Measurements from ENCODE around the gene IGFBP4.

IGFBP4 gene

DNA sequence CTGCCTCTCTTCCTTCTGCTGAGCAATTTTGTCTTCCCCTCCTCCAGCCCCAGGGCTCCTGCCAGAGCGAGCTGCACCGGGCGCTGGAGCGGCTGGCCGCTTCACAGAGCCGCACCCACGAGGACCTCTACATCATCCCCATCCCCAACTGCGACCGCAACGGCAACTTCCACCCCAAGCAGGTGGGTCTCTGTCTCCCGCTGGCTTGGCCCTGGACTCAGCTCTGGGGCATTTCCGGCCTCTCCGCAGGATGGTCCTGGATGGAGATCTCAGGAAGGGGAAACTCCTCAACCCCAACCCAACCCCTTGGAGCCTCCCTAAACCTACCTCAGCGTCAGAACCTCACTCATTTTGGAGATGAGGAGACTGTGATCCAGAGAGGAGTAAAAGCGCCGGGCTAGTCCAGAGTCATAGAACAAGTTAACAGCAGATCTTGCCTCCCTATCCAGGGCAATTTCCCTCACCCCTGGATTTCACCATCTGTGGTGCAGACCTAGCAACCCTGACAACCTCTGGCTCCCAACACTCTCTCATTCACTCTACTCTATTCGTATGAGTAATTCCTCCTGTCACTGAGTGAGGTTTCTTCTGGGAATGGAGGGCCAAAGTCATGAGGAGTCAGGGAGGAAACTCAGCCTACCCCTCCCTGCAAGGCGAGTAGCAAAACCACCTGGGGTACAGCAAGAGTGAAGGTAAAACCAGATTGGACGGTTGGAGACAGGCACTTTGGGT is 10.8 kb downstream of the IGFBP4 start:
- Histone ChIP-seq H3K36me3 (ENCODE audit: control insufficient read depth in 4 of 4, insufficient read depth in 4 of 4, low read length in 3 of 4) (no peaks in the 10 kb centered on the region), H3K27ac (ENCODE audit: insufficient read depth in 1 of 2, low read depth in 1 of 2, low read length in 2 of 2, poor library complexity in 1 of 2, severe bottlenecking in 2 of 2) (no peak overlapping the region), H3K27me3 (replicated peaks in 2 of 5; ENCODE audit: control insufficient read depth in 4 of 5, insufficient read depth in 5 of 5, low read length in 4 of 5) (peaks cover 0 to 3% (median 0%) of the 10 kb centered on the region in 5 experiments), H3K9me3 (ENCODE audit: control extremely low read depth in 1 of 5, control insufficient read depth in 4 of 5, insufficient read depth in 2 of 5, low read depth in 1 of 5, low read length in 4 of 5) (no peaks in the 10 kb centered on the region), H3K4me3 (ENCODE audit: control insufficient read depth in 1 of 7, extremely low read depth in 1 of 7, insufficient read depth in 4 of 7, low read depth in 2 of 7, low read length in 6 of 7) (no peak overlapping the region), H3K4me1 (ENCODE audit: control extremely low read depth in 1 of 4, control insufficient read depth in 4 of 4, insufficient read depth in 4 of 4, low read length in 3 of 4) (peaks cover 0 to 7% (median under 1%) of the 10 kb centered on the region in 4 experiments)
- 96% methylated on average over 19 of the region's 19 CpGs for WGBS (ENCODE audit: insufficient coverage)
- ChIA-PET POLR2A (no interaction called here), CTCF (interaction anchor here (0.9 to 3.6 kb wide), 4 partner anchors 11 to 80 kb away, joined by 3 to 21 read pairs (median 3); no protein-coding TSS in a partner anchor)
- DNase-seq: no peak

DNA sequence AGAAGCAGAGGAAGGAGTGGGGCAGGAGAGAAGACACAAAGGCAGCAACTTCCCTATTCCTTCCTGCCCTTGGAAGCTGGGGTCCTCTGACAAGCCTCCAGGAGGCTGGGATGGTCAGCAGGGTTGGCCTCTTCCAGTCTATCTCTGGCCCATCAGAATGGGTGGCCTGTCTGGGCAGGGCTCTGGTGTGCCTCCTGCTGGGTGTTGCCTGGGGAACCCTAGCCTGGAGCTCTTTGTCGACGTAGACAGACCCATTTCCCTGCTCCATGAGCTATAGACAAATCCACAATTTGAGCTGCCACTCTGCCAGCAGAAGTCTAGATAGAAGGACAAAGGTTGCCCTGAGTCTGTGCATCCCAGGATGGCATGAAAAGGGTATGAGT is 11.4 kb downstream of the IGFBP4 start:
- ChIA-PET CTCF (interaction anchor here (1.0 to 3.6 kb wide), 9 partner anchors 7 to 86 kb away, joined by 3 to 21 read pairs (median 3); no protein-coding TSS in a partner anchor), POLR2A (no interaction called here)
- 92% methylated on average over 2 of the region's 2 CpGs for WGBS (ENCODE audit: insufficient coverage)
- Histone ChIP-seq H3K4me3 (ENCODE audit: control insufficient read depth in 1 of 7, extremely low read depth in 1 of 7, insufficient read depth in 4 of 7, low read depth in 2 of 7, low read length in 6 of 7) (no peak overlapping the region), H3K36me3 (ENCODE audit: control insufficient read depth in 4 of 4, insufficient read depth in 4 of 4, low read length in 3 of 4) (no peaks in the 10 kb centered on the region), H3K9me3 (ENCODE audit: control extremely low read depth in 1 of 5, control insufficient read depth in 4 of 5, insufficient read depth in 2 of 5, low read depth in 1 of 5, low read length in 4 of 5) (no peaks in the 10 kb centered on the region), H3K4me1 (ENCODE audit: control extremely low read depth in 1 of 4, control insufficient read depth in 4 of 4, insufficient read depth in 4 of 4, low read length in 3 of 4) (peaks cover 0 to 5% (median 0%) of the 10 kb centered on the region in 4 experiments), H3K27me3 (replicated peaks in 2 of 5; ENCODE audit: control insufficient read depth in 4 of 5, insufficient read depth in 5 of 5, low read length in 4 of 5) (peaks cover 0 to 3% (median 0%) of the 10 kb centered on the region in 5 experiments), H3K27ac (ENCODE audit: insufficient read depth in 1 of 2, low read depth in 1 of 2, low read length in 2 of 2, poor library complexity in 1 of 2, severe bottlenecking in 2 of 2) (no peak overlapping the region)
- DNase-seq: no peak

DNA sequence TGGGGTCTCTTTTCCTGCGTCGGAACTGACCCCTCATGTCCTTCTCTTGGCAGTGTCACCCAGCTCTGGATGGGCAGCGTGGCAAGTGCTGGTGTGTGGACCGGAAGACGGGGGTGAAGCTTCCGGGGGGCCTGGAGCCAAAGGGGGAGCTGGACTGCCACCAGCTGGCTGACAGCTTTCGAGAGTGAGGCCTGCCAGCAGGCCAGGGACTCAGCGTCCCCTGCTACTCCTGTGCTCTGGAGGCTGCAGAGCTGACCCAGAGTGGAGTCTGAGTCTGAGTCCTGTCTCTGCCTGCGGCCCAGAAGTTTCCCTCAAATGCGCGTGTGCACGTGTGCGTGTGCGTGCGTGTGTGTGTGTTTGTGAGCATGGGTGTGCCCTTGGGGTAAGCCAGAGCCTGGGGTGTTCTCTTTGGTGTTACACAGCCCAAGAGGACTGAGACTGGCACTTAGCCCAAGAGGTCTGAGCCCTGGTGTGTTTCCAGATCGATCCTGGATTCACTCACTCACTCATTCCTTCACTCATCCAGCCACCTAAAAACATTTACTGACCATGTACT is 13.2 kb downstream of the IGFBP4 start:
- Histone ChIP-seq H3K27me3 (replicated peaks in 2 of 5; ENCODE audit: control insufficient read depth in 4 of 5, insufficient read depth in 5 of 5, low read length in 4 of 5) (peaks cover 0 to 3% (median 0%) of the 10 kb centered on the region in 5 experiments), H3K27ac (ENCODE audit: insufficient read depth in 1 of 2, low read depth in 1 of 2, low read length in 2 of 2, poor library complexity in 1 of 2, severe bottlenecking in 2 of 2) (no peak overlapping the region), H3K9me3 (ENCODE audit: control extremely low read depth in 1 of 5, control insufficient read depth in 4 of 5, insufficient read depth in 2 of 5, low read depth in 1 of 5, low read length in 4 of 5) (no peaks in the 10 kb centered on the region), H3K36me3 (ENCODE audit: control insufficient read depth in 4 of 4, insufficient read depth in 4 of 4, low read length in 3 of 4) (no peaks in the 10 kb centered on the region), H3K4me3 (ENCODE audit: control insufficient read depth in 1 of 7, extremely low read depth in 1 of 7, insufficient read depth in 4 of 7, low read depth in 2 of 7, low read length in 6 of 7) (no peak overlapping the region), H3K4me1 (ENCODE audit: control extremely low read depth in 1 of 4, control insufficient read depth in 4 of 4, insufficient read depth in 4 of 4, low read length in 3 of 4) (no peaks in the 10 kb centered on the region)
- ChIA-PET POLR2A (interaction anchor here (1.1 kb wide), 1 partner anchor 67 kb away, joined by 3 read pairs; no protein-coding TSS in a partner anchor), CTCF (interaction anchor here (0.6 to 3.6 kb wide), 6 partner anchors 8 to 103 kb away, joined by 3 to 21 read pairs (median 5); partner anchors contain the start of gene IGFBP4)
- no peak for DNase-seq
- 100% methylated on average over 7 of the region's 16 CpGs for WGBS (ENCODE audit: insufficient coverage)

DNA sequence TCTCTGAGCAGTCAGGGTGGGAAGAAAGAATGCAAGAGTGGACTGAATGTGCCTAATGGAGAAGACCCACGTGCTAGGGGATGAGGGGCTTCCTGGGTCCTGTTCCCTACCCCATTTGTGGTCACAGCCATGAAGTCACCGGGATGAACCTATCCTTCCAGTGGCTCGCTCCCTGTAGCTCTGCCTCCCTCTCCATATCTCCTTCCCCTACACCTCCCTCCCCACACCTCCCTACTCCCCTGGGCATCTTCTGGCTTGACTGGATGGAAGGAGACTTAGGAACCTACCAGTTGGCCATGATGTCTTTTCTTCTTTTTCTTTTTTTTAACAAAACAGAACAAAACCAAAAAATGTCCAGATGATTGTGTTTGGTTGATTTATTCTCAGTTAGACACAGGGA is 14.1 kb downstream of the IGFBP4 start:
- Histone ChIP-seq H3K36me3 (ENCODE audit: control insufficient read depth in 4 of 4, insufficient read depth in 4 of 4, low read length in 3 of 4) (no peaks in the 10 kb centered on the region), H3K9me3 (ENCODE audit: control extremely low read depth in 1 of 5, control insufficient read depth in 4 of 5, insufficient read depth in 2 of 5, low read depth in 1 of 5, low read length in 4 of 5) (no peaks in the 10 kb centered on the region), H3K27ac (ENCODE audit: insufficient read depth in 1 of 2, low read depth in 1 of 2, low read length in 2 of 2, poor library complexity in 1 of 2, severe bottlenecking in 2 of 2) (no peak overlapping the region), H3K4me1 (ENCODE audit: control extremely low read depth in 1 of 4, control insufficient read depth in 4 of 4, insufficient read depth in 4 of 4, low read length in 3 of 4) (no peaks in the 10 kb centered on the region), H3K4me3 (ENCODE audit: control insufficient read depth in 1 of 7, extremely low read depth in 1 of 7, insufficient read depth in 4 of 7, low read depth in 2 of 7, low read length in 6 of 7) (no peak overlapping the region), H3K27me3 (replicated peaks in 2 of 5; ENCODE audit: control insufficient read depth in 4 of 5, insufficient read depth in 5 of 5, low read length in 4 of 5) (peaks cover 0 to 3% (median 0%) of the 10 kb centered on the region in 5 experiments)
- 100% methylated on average over 2 of the region's 3 CpGs for WGBS (ENCODE audit: insufficient coverage)
- DNase-seq: no peak
- ChIA-PET POLR2A (no interaction called here), CTCF (interaction anchor here (1.2 to 1.4 kb wide), 4 partner anchors 9 to 103 kb away, joined by 3 to 9 read pairs (median 5); no protein-coding TSS in a partner anchor)

DNA sequence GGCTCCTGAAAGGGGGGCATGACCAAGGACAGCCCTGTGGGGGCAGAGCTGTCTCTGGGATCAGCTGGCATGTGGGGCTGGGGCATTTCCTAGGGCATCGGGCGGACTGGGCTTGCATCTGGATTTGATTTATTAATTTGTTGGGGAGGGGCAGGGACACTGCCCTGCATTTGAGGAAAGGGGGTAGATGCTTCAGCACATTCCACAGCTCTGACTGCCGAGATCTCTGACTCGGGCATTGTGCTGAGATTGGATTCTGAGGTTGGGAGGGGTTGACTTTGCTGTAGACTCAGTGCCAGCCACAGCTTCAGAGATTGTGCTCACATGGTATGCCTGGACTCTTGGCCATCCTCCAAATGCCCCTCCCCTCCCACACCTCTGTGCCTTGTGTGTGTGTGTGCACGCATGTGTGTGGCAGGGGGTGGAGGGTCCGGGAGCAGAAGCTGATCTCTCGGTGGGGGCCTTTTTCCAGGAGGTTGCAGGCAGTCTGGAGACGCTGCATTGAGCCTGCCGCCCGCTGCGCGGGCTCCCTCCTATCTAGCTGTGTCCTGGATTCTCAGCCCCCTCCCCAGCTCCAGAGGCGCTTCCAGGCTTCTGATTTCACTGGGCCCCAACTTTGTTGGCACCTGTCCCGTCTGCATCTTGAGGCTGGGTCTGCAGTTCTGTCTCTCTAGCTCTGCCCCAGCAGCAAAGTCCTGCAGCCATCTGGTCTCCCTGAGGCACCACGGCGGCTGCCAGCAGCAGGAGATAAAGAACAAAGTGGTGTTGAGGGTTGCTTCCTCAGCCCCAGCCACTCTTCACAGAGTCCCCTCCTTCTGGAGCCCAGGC is 14.9 kb downstream of the IGFBP4 start:
- H3K4me1 ChIP-seq (ENCODE audit: control extremely low read depth in 1 of 4, control insufficient read depth in 4 of 4, insufficient read depth in 4 of 4, low read length in 3 of 4): no peaks in the 10 kb centered on the region
- ChIA-PET CTCF (interaction anchor here (1.2 to 1.4 kb wide), 2 partner anchors 30 to 102 kb away, joined by 3 read pairs; no protein-coding TSS in a partner anchor), POLR2A (no interaction called here)
- peaks cover 0 to 3% (median 0%) of the 10 kb centered on the region in 5 experiments for H3K27me3 ChIP-seq (replicated peaks in 2 of 5; ENCODE audit: control insufficient read depth in 4 of 5, insufficient read depth in 5 of 5, low read length in 4 of 5)
- no peak overlapping the region for H3K27ac ChIP-seq (ENCODE audit: insufficient read depth in 1 of 2, low read depth in 1 of 2, low read length in 2 of 2, poor library complexity in 1 of 2, severe bottlenecking in 2 of 2)
- DNase-seq: no peak
- no peaks in the 10 kb centered on the region for H3K36me3 ChIP-seq (ENCODE audit: control insufficient read depth in 4 of 4, insufficient read depth in 4 of 4, low read length in 3 of 4)
- no peaks in the 10 kb centered on the region for H3K9me3 ChIP-seq (ENCODE audit: control extremely low read depth in 1 of 5, control insufficient read depth in 4 of 5, insufficient read depth in 2 of 5, low read depth in 1 of 5, low read length in 4 of 5)
- WGBS (ENCODE audit: insufficient coverage): 87% methylated on average over 14 of the region's 16 CpGs
- H3K4me3 ChIP-seq (ENCODE audit: control insufficient read depth in 1 of 7, extremely low read depth in 1 of 7, insufficient read depth in 4 of 7, low read depth in 2 of 7, low read length in 6 of 7): no peak overlapping the region

DNA sequence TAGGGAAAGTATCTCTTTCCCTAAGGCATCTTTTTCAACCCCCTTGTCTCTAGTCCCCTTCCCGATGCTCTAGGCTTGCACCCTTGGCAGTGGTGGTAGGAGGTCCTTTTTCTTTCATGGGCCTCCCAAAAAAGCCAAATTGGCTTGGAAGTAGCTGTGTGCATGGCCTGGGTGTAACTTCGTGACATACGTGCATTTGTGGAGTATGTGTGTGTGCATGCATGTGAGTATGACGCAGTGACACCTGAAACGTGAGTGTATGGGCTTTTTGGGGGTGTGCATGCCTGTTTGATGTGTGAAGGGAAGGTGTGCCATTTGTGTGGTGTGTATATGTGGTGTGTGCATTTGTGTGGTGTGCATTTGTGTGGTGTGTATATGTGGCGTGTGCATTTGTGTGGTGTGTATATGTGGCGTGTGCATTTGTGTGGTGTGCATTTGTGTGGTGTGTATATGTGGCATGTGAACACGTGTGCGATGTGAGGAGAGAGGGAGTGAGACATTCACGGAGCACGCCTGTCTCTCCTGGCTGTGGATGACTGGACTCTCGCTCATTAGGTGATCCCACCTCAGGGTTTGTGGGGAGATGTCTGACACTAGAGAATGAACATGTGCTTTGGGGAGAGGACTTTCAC is 15.7 kb downstream of the IGFBP4 start:
- DNase-seq: no peak
- CTCF ChIA-PET: interaction anchor here (1.0 to 1.1 kb wide), 2 partner anchors 12 to 42 kb away, joined by 3 read pairs; no protein-coding TSS in a partner anchor

More for the DNA sequence above, 15.7 kb downstream of the IGFBP4 start:
- no peak overlapping the region for H3K4me3 ChIP-seq (ENCODE audit: control insufficient read depth in 1 of 7, extremely low read depth in 1 of 7, insufficient read depth in 4 of 7, low read depth in 2 of 7, low read length in 6 of 7)
- H3K36me3 ChIP-seq (ENCODE audit: control insufficient read depth in 4 of 4, insufficient read depth in 4 of 4, low read length in 3 of 4): no peaks in the 10 kb centered on the region
- H3K4me1 ChIP-seq (ENCODE audit: control extremely low read depth in 1 of 4, control insufficient read depth in 4 of 4, insufficient read depth in 4 of 4, low read length in 3 of 4): no peaks in the 10 kb centered on the region
- 99% methylated on average over 11 of the region's 12 CpGs for WGBS (ENCODE audit: insufficient coverage)
- no peaks in the 10 kb centered on the region for H3K9me3 ChIP-seq (ENCODE audit: control extremely low read depth in 1 of 5, control insufficient read depth in 4 of 5, insufficient read depth in 2 of 5, low read depth in 1 of 5, low read length in 4 of 5)
- H3K27ac ChIP-seq (ENCODE audit: insufficient read depth in 1 of 2, low read depth in 1 of 2, low read length in 2 of 2, poor library complexity in 1 of 2, severe bottlenecking in 2 of 2): no peak overlapping the region
- peaks cover 0 to 3% (median 0%) of the 10 kb centered on the region in 5 experiments for H3K27me3 ChIP-seq (replicated peaks in 2 of 5; ENCODE audit: control insufficient read depth in 4 of 5, insufficient read depth in 5 of 5, low read length in 4 of 5)
- POLR2A ChIA-PET: interaction anchor here (0.6 kb wide), 1 partner anchor 251 kb away, joined by 4 read pairs; no protein-coding TSS in a partner anchor
